GM12892 (cell line): ENCODE results near the gene TRANK1.

Experiments
- POLR2A ChIP-seq: IDR thresholded peaks from 2 replicates; pipeline ENCODE4 v1.6.1; 2011; ENCODE audit warnings: low read depth, low read length, control low read depth
- TAF1 ChIP-seq: IDR thresholded peaks from 2 replicates; pipeline ENCODE4 v1.6.1; 2011; ENCODE audit warnings: low read depth, mild to moderate bottlenecking, control low read depth, low read length, borderline replicate concordance

DNA sequence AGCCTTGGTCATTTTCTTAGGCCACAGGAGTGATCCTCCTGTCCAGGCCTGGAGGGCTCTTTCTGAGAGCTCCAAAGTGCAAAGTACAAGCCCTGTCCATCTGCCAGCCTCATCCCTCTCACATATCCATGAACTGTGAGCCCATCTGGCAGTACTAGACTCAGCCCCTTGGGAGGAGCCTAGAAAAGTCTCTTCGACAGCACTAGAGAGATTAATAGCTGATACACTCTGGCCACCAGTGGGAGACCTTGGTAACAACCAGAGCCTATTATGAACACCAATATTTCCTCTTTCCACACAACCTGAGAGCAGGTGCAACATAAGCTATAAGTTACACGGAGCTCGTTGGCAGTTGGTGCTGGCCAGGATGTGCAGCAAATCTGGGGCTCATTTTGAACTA, 121.0 kb downstream of the TRANK1 start:
- TF ChIP-seq POLR2A (no peak), TAF1 (no peak)
